Karpas-422 (cell line): Measurements from ENCODE around the gene MCOLN1. TPM values are rescaled to one million over a fixed set of nuclear protein-coding genes. Genes with fewer than 3 reads are reported as not detected.

Experiments used
- DNase-seq: peaks from one replicate; pipeline ENCODE4 v3.0.0-alpha.2; 2015
- H2AFZ ChIP-seq: fragments of 200-600 bp; sonication (generic); 2 replicates; pipeline ENCODE4 v1.6.1; 2014; ENCODE audit warnings: antibody characterized with exemption, low read length, mixed read lengths
- H3K27ac ChIP-seq: fragments of 200-600 bp; sonication (generic); 2 replicates; pipeline ENCODE4 v1.5.1; 2014; ENCODE audit warnings: mild to moderate bottlenecking, low read length, moderate library complexity
- H3K27me3 ChIP-seq: fragments of 200-600 bp; sonication (generic); 2 replicates; pipeline ENCODE4 v1.6.1; 2014; ENCODE audit warnings: low read length, mixed read lengths
- H3K36me3 ChIP-seq: fragments of 200-600 bp; sonication (generic); 2 replicates; pipeline ENCODE4 v1.6.1; 2014; ENCODE audit warnings: low read length, mixed read lengths; ENCODE audit not compliant: insufficient read depth
- H3K4me1 ChIP-seq: fragments of 200-600 bp; sonication (generic); 2 replicates; pipeline ENCODE4 v1.6.1; 2014; ENCODE audit warnings: mild to moderate bottlenecking, low read length, mixed read lengths
- H3K4me2 ChIP-seq: fragments of 200-600 bp; sonication (generic); 2 replicates; pipeline ENCODE4 v1.6.1; 2014; ENCODE audit warnings: low read length, low read depth, mild to moderate bottlenecking; ENCODE audit not compliant: poor library complexity, severe bottlenecking
- H3K4me3 ChIP-seq: fragments of 200-600 bp; sonication (generic); 2 replicates; pipeline ENCODE4 v1.5.1; 2014; ENCODE audit warnings: mild to moderate bottlenecking, antibody characterized with exemption, low read length, mixed read lengths
- H3K79me2 ChIP-seq: fragments of 200-600 bp; sonication (generic); 2 replicates; pipeline ENCODE4 v1.6.1; 2014; ENCODE audit warnings: mild to moderate bottlenecking, low read length, mixed read lengths
- H3K9ac ChIP-seq: fragments of 200-600 bp; sonication (generic); 2 replicates; pipeline ENCODE4 v1.6.0; 2014; ENCODE audit warnings: low read length
- H3K9me2 ChIP-seq: fragments of 200-600 bp; sonication (generic), shearing (Covaris generic); replicated peaks from 2 replicates; pipeline ENCODE4 v1.6.0; 2014; ENCODE audit warnings: mild to moderate bottlenecking, low read length, moderate library complexity; ENCODE audit not compliant: insufficient read depth
- H3K9me3 ChIP-seq: fragments of 300-700, 200-600 bp; sonication (generic); 2 replicates; pipeline ENCODE4 v1.6.1; 2014; ENCODE audit warnings: low read length, mixed read lengths
- H4K20me1 ChIP-seq: fragments of 200-600 bp; sonication (generic); 2 replicates; pipeline ENCODE4 v1.6.1; 2014; ENCODE audit warnings: mild to moderate bottlenecking, antibody characterized with exemption, low read length, low read depth; ENCODE audit not compliant: insufficient read depth
- total RNA-seq: library from RNA; depleted of rRNA; stranded (reverse); fragments of >200 nt; shearing (Covaris generic); gene quantifications from 2 replicates; pipeline ENCODE4 v1.2.3, GENCODE V29; 2014; ENCODE audit warnings: low replicate concordance

The MCOLN1 gene
- total RNA-seq, 1 experiment from 2014 or later, result 1.9 TPM

DNA sequence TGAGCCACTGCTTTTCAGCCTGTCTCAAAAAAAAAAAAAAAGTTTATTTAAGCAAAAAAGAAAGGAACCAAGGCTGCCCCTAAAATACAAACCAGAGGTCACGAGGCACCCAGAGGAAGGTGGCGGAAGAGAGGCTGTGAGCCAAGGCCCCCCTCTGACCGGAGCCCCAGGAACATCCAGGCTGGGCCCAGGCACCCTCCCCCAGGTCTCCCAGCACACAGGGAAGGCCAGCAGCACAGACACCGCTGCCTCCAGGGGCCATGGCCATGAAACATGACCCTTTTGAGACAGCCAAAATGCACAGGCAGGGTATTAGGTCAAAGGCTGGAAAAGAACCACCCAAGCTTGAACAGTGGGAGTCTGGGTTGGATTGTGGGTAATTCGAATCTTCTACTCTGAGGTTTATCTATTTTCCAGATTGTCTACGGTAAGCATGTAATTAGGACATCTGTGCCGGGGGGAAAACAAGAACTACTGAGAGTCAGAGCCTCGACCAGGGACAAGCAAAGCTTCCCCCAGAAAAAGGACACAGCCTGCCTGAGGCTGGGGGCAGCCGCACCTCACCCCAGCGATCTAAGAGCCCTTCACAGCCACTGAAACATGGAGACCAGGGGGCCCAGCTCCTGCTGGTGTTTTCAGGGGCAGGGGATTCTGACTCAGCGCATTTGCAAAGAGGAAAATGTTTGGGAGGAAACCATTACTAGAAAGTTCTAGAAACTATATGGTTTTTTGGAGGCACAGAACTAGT, 42.0 kb upstream of the MCOLN1 start:
- H3K9me3 ChIP-seq, result no peaks in the 10 kb centered on the region
- H3K36me3 ChIP-seq, result no peaks in the 10 kb centered on the region
- H3K9ac ChIP-seq, result no peak overlapping the region
- no peak overlapping the region for H3K27ac ChIP-seq
- no peak for DNase-seq
- no peaks in the 10 kb centered on the region for H3K4me1 ChIP-seq
- H3K4me3 ChIP-seq, result no peak overlapping the region
- H3K9me2 ChIP-seq, result no peaks in the 10 kb centered on the region
- no peak overlapping the region for H3K4me2 ChIP-seq
- no peaks in the 10 kb centered on the region for H3K79me2 ChIP-seq
- no peak overlapping the region for H2AFZ ChIP-seq
- H4K20me1 ChIP-seq, result no peaks in the 10 kb centered on the region
- H3K27me3 ChIP-seq, result no peaks in the 10 kb centered on the region

DNA sequence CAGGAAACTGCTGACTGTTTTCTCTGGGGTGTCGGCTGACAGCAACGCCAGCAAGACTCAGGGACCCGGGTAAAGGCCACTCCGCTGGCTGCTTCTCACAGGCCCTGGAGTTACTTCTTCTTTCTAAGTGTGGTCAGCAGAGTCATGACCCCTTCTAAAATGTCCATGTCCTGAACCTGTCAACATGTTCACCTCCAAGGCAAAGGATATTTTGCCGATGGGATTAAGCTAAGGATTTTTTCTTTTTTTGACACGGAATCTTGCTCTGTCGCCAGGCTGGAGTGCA, 41.5 kb upstream of the MCOLN1 start:
- Histone ChIP-seq H3K36me3 (no peaks in the 10 kb centered on the region), H3K27ac (no peak overlapping the region), H3K9me3 (no peaks in the 10 kb centered on the region), H3K79me2 (no peaks in the 10 kb centered on the region), H3K27me3 (no peaks in the 10 kb centered on the region), H2AFZ (no peak overlapping the region), H3K9me2 (no peaks in the 10 kb centered on the region), H3K9ac (no peak overlapping the region), H3K4me2 (no peak overlapping the region), H3K4me1 (no peaks in the 10 kb centered on the region), H3K4me3 (no peak overlapping the region), H4K20me1 (no peaks in the 10 kb centered on the region)
- DNase-seq, result no peak

DNA sequence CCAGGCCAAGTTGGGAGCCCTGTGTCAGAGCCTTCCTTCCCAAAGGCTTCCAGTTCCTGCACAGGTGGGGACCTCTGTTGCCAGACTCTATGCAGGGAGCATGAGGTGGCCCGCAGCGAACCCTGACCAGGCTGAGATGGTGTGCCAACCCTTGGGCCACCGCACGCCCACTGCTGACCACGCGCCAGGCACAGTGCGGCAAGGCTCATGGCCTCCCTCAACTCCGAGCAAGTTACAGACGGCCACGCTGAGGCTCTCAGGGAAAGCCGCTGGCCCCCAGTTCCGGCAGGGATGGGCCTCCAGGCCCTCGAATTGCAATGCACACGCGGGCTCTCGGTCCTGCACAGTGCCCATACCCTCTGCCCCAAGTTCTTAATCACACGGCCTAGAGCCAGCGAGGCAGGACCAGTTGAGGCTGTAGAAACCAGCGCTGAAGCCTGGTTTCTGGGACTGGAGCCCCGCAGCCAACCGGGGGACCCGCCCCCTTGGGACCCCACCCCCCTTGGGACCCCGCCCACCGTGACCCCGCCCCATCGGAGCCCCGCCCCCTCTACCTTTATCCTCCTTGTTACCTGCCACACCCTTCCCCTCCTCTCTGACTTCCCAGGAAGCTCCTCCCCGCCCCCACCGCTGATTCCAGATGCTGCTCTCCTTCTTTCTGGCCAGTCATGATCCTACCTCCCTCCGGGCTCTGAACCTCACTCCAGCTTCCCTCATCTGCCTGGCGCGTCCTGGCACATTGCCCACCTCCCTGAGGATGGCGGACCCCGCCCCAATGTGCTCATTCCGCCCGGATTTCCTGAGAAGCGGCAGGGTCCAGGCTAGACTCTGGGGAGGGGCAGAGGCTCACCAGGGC, 39.6 kb upstream of the MCOLN1 start:
- no peak overlapping the region for H3K4me3 ChIP-seq
- H3K36me3 ChIP-seq, result no peaks in the 10 kb centered on the region
- no peaks in the 10 kb centered on the region for H3K27me3 ChIP-seq
- H3K79me2 ChIP-seq, result no peaks in the 10 kb centered on the region
- H3K9me2 ChIP-seq, result no peaks in the 10 kb centered on the region
- H3K4me1 ChIP-seq, result no peaks in the 10 kb centered on the region
- no peak for DNase-seq
- no peak overlapping the region for H2AFZ ChIP-seq
- H3K4me2 ChIP-seq, result no peak overlapping the region
- H4K20me1 ChIP-seq, result no peaks in the 10 kb centered on the region
- H3K27ac ChIP-seq, result no peak overlapping the region
- H3K9ac ChIP-seq, result no peak overlapping the region
- no peaks in the 10 kb centered on the region for H3K9me3 ChIP-seq

DNA sequence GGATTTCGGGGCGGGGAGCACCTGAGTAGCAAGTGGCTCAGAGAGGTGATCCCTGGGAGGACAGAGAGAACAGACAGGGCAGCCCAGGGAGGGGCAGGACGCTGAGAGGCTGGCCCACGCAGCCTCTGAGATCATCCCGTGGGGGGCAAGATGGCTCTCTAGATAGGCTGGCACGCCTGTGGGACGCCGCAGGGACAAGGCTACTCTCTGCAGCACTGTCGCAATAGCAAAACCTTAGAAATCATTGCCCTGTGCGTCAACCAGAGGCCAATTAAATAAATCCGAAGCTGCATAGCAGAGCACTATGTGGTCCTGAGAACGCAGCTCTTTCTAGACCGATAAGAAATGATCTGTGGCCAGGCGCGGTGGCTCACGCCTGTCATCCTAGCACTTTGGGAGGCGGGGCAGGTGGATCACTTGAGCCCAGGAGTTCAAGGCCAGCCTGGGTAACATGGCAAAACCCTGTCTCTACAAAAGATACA, 38.7 kb upstream of the MCOLN1 start:
- no peak overlapping the region for H3K27ac ChIP-seq
- H3K4me1 ChIP-seq, result peaks cover 8% of the 10 kb centered on the region
- no peaks in the 10 kb centered on the region for H4K20me1 ChIP-seq
- no peak for DNase-seq
- no peaks in the 10 kb centered on the region for H3K9me3 ChIP-seq
- H3K27me3 ChIP-seq, result no peaks in the 10 kb centered on the region
- H3K79me2 ChIP-seq, result no peaks in the 10 kb centered on the region
- no peaks in the 10 kb centered on the region for H3K9me2 ChIP-seq
- H3K36me3 ChIP-seq, result no peaks in the 10 kb centered on the region
- no peak overlapping the region for H3K4me3 ChIP-seq
- H3K4me2 ChIP-seq, result no peak overlapping the region
- H2AFZ ChIP-seq, result no peak overlapping the region
- H3K9ac ChIP-seq, result no peak overlapping the region

DNA sequence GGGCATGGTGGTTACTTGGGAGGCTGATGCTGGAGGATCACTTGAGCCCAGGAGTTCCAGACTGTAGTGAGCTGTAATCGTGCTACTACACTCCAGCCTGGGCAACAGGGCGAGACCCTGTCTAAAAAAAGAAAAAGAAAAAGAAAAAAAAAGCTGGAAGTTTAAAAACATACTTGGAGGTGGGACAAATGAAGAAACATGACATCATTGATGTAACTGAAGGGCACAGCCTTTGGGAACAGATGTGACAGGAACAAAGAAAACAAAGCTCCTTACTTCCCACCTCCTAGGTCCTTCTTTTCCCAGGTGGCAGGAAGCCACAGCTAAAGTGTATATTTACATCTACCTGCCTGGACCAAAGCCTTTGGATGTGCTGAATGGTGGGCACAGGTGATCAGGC, 35.5 kb upstream of the MCOLN1 start:
- Histone ChIP-seq H3K9ac (no peak overlapping the region), H3K9me3 (no peaks in the 10 kb centered on the region), H3K79me2 (no peaks in the 10 kb centered on the region), H3K4me1 (peaks cover 15% of the 10 kb centered on the region), H3K27ac (no peak overlapping the region), H3K4me2 (no peak overlapping the region), H3K9me2 (no peaks in the 10 kb centered on the region), H2AFZ (no peak overlapping the region), H3K4me3 (no peak overlapping the region), H3K27me3 (no peaks in the 10 kb centered on the region), H4K20me1 (no peaks in the 10 kb centered on the region), H3K36me3 (no peaks in the 10 kb centered on the region)
- no peak for DNase-seq

DNA sequence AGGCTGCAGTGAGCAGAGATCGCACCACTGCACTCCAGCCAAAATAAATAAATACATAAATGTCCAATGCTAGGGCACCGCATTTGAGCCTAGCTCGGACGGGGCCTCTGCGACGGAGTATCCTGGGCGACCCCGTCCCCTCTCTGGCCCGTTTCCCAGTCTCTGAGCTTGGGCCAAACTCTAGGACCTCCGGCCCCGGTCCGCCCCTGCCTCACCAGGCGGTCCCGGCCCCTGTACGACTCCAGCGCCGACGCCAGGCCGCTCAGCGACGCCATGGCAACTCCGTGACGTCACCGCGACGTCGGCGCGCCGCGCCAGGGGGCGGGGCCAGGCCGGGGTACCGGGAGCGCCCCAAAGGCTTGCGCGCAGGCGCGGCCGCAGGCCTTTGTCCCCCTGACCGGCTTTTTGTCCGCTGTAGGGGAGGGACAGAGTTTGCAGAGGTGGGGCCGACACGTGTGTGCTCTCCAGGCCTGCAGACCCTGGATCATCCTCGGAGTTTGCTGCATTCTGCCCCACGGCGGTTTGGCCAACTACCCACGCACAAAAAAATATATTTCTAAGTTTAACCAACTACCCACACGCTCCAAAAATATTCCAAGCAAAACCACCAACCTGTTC, 33.6 kb upstream of the MCOLN1 start, which contains the start of gene PEX11G:
PEX11G (minus strand) TSS at position 300 of the 618 bp plus-strand sequence; CDS start at position 275, 25 bp downstream.
- no peak within 1 kb of the TSS for H3K27ac ChIP-seq
- H2AFZ ChIP-seq, result peak within 1 kb of the TSS; percentile 94
- no peaks in the 10 kb centered on the region for H3K36me3 ChIP-seq
- no peaks in the 10 kb centered on the region for H3K79me2 ChIP-seq
- H3K4me3 ChIP-seq, result peak within 1 kb of the TSS; percentile 80
- peak; percentile 95 for DNase-seq
- H4K20me1 ChIP-seq, result no peaks in the 10 kb centered on the region
- H3K27me3 ChIP-seq, result no peaks in the 10 kb centered on the region
- H3K4me1 ChIP-seq, result peaks cover 15% of the 10 kb centered on the region
- H3K9ac ChIP-seq, result peak within 1 kb of the TSS; percentile 77
- no peaks in the 10 kb centered on the region for H3K9me3 ChIP-seq
- no peaks in the 10 kb centered on the region for H3K9me2 ChIP-seq
- H3K4me2 ChIP-seq, result peak within 1 kb of the TSS; percentile 85

DNA sequence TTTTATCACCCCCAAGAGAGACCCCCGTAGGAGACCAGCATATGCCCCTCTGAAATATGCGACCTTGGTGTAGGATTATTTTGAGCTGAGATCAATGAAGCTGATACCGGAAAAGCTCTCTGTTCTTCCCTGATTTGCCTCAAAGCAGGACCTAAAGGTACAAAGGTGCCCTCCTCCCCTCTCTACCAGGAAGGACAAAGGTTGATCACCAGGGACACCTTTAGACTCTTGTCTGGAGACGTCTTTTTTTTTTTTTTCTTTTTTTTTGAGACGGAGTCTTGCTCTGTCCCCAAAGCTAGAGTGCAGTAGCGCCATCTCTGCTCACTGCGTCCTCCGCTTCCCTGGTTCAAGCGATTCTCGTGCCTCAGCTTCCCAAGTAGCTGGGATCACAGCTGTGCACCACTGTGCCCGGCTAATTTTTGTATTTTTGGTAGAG, 32.8 kb upstream of the MCOLN1 start:
- no peak for DNase-seq
- peaks cover 15% of the 10 kb centered on the region for H3K4me1 ChIP-seq
- no peaks in the 10 kb centered on the region for H3K9me3 ChIP-seq
- H3K9ac ChIP-seq, result no peak overlapping the region
- H3K4me2 ChIP-seq, result peak overlapping the region; percentile 85
- no peaks in the 10 kb centered on the region for H3K9me2 ChIP-seq
- no peaks in the 10 kb centered on the region for H3K27me3 ChIP-seq
- H2AFZ ChIP-seq, result no peak overlapping the region
- H3K4me3 ChIP-seq, result peak overlapping the region; percentile 80; the same call in 1 of the 2 replicates
- H4K20me1 ChIP-seq, result no peaks in the 10 kb centered on the region
- no peak overlapping the region for H3K27ac ChIP-seq
- H3K36me3 ChIP-seq, result no peaks in the 10 kb centered on the region
- H3K79me2 ChIP-seq, result no peaks in the 10 kb centered on the region

DNA sequence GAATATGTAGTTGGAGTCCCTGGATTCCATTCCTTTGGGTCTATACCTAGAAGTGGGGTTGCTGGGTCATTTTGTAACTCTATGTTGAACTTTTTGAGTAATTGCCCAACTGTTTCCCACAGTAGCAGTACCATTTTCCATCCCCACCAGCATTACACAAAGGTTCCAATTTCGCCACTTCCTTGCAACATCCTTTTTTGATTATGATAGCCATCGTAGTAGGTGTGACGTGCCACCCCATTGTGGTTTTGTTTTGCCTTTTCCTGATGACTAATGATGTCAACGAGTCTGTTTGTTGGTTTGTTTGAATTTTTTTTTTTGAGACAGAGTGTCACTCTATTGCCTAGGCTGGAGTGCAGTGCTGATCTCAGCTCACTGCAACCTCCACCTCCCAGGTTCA, 30.3 kb upstream of the MCOLN1 start:
- Histone ChIP-seq H3K27ac (no peak overlapping the region), H3K9me2 (no peaks in the 10 kb centered on the region), H3K4me3 (no peak overlapping the region), H3K9me3 (no peaks in the 10 kb centered on the region), H3K27me3 (no peaks in the 10 kb centered on the region), H3K4me1 (peaks cover 15% of the 10 kb centered on the region), H3K4me2 (no peak overlapping the region), H3K36me3 (no peaks in the 10 kb centered on the region), H2AFZ (no peak overlapping the region), H3K79me2 (no peaks in the 10 kb centered on the region), H3K9ac (no peak overlapping the region), H4K20me1 (no peaks in the 10 kb centered on the region)
- DNase-seq, result no peak
